ENCODE data around the gene SULT1C4. TPM values are rescaled to one million over a fixed set of nuclear protein-coding genes. Genes with fewer than 3 reads are reported as not detected.

The SULT1C4 gene
- total RNA-seq, 1 donor from 2014 or later: 1.8 TPM

- DNase-seq (ENCODE audit: low read depth) (no peak), FAIRE-seq (no peak)
- peaks cover 5% of the 10 kb centered on the region for H3K4me1 ChIP-seq (ENCODE audit: insufficient read depth, low read length)
- H3K9me3 Mint-ChIP-seq (ENCODE audit: unreplicated experiment): peaks cover 4% of the 10 kb centered on the region
- H3K27ac Mint-ChIP-seq (ENCODE audit: unreplicated experiment): no peak overlapping the region
- no peaks in the 10 kb centered on the region for H3K27me3 Mint-ChIP-seq (ENCODE audit: low read depth, unreplicated experiment)
- no peak overlapping the region for H3K4me3 Mint-ChIP-seq (ENCODE audit: unreplicated experiment)
- H3K4me1 Mint-ChIP-seq (ENCODE audit: low read depth, unreplicated experiment): peaks cover 13% of the 10 kb centered on the region
- H3K79me2 ChIP-seq (ENCODE audit: insufficient read depth, low read length): no peaks in the 10 kb centered on the region
- H4K20me1 ChIP-seq (ENCODE audit: insufficient read depth, low read length): no peaks in the 10 kb centered on the region
- H3K4me3 ChIP-seq (ENCODE audit: insufficient read depth, low read depth, low read length): no peak overlapping the region
- H3K36me3 Mint-ChIP-seq (ENCODE audit: low read depth, unreplicated experiment): no peaks in the 10 kb centered on the region
- no peaks in the 10 kb centered on the region for H3K36me3 ChIP-seq (ENCODE audit: insufficient read depth, low read length)
- no peak overlapping the region for H3K4me2 ChIP-seq (ENCODE audit: low read length)
- H2AFZ ChIP-seq (ENCODE audit: low read depth, low read length): no peak overlapping the region
- no peak overlapping the region for H3K27ac ChIP-seq (ENCODE audit: low read depth, low read length)
- TF ChIP-seq EZH2 (IDR thresholded peaks at IDR 0.05; ENCODE audit: insufficient read depth, low read length): no peak
- TF ChIP-seq, protein P1, sequence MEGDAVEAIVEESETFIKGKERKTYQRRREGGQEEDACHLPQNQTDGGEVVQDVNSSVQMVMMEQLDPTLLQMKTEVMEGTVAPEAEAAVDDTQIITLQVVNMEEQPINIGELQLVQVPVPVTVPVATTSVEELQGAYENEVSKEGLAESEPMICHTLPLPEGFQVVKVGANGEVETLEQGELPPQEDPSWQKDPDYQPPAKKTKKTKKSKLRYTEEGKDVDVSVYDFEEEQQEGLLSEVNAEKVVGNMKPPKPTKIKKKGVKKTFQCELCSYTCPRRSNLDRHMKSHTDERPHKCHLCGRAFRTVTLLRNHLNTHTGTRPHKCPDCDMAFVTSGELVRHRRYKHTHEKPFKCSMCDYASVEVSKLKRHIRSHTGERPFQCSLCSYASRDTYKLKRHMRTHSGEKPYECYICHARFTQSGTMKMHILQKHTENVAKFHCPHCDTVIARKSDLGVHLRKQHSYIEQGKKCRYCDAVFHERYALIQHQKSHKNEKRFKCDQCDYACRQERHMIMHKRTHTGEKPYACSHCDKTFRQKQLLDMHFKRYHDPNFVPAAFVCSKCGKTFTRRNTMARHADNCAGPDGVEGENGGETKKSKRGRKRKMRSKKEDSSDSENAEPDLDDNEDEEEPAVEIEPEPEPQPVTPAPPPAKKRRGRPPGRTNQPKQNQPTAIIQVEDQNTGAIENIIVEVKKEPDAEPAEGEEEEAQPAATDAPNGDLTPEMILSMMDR (IDR thresholded peaks at IDR 0.05; ENCODE audit: insufficient read depth, low read depth, low read length): no peak
- no peak overlapping the region for H3K9ac ChIP-seq (ENCODE audit: low read length)
- peaks cover 3% of the 10 kb centered on the region for H3K9me3 ChIP-seq (ENCODE audit: insufficient read depth, low read depth, low read length)
- no peaks in the 10 kb centered on the region for H3K27me3 ChIP-seq (ENCODE audit: insufficient read depth, low read length)
Observed at GRCh38 chr2:108360776-108361468, 16.8 kb upstream of the SULT1C4 start.

DNA sequence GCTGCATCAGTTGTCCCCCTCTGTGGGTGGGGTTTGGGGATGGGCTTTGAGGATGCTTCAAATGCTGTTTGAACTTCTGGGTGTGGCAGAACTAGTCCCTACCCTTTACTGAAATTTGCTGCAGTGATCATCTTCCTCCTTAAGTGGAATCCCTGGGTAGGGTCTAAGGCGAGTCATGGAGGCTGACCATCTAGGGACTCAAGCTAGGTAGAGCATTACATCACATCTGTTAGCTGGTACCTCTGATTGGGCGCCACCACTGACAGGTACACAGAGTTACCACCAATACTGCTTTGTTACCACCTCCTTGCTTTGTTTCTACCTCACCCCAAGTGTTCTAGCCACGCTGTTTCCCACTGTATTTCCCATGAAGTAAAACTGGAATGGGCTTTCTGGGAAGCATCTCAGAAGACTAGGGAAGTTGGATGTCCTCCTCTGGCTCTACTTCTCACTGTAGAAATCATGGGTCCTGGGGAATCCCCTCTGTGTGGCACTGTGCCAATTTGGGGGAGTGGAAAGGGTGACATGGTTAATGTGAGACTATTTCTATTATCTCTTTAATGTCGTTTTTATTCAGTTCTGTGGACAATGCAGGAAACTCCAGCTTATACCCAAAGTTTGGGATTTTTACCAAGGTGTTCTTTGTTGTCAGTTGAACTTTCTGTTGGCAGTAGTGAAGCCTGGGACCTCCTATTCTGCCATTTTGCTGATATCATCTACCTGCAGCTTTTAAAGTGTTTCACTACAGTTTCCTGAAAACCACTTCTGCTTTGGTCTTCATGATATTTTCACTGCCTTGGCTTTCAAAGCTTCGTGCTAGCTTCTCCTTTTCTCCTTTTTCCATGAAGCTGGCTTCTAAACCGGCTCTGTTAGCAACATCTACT is 14.5 kb upstream of the SULT1C4 start:
- Mint-ChIP-seq H3K4me1 (ENCODE audit: low read depth, unreplicated experiment) (peaks cover 13% of the 10 kb centered on the region), H3K27ac (ENCODE audit: unreplicated experiment) (peak overlapping the region; percentile 60), H3K27me3 (ENCODE audit: low read depth, unreplicated experiment) (no peaks in the 10 kb centered on the region), H3K9me3 (ENCODE audit: unreplicated experiment) (peaks cover 7% of the 10 kb centered on the region), H3K36me3 (ENCODE audit: low read depth, unreplicated experiment) (no peaks in the 10 kb centered on the region), H3K4me3 (ENCODE audit: unreplicated experiment) (no peak overlapping the region)
- no peak for FAIRE-seq
- Histone ChIP-seq H3K4me2 (ENCODE audit: low read length) (no peak overlapping the region), H4K20me1 (ENCODE audit: insufficient read depth, low read length) (no peaks in the 10 kb centered on the region), H3K27me3 (ENCODE audit: insufficient read depth, low read length) (no peaks in the 10 kb centered on the region), H3K79me2 (ENCODE audit: insufficient read depth, low read length) (no peaks in the 10 kb centered on the region), H3K4me1 (ENCODE audit: insufficient read depth, low read length) (peaks cover 5% of the 10 kb centered on the region), H3K27ac (ENCODE audit: low read depth, low read length) (no peak overlapping the region), H3K36me3 (ENCODE audit: insufficient read depth, low read length) (no peaks in the 10 kb centered on the region), H3K4me3 (ENCODE audit: insufficient read depth, low read depth, low read length) (no peak overlapping the region), H2AFZ (ENCODE audit: low read depth, low read length) (no peak overlapping the region), H3K9ac (ENCODE audit: low read length) (no peak overlapping the region), H3K9me3 (ENCODE audit: insufficient read depth, low read depth, low read length) (peaks cover 3% of the 10 kb centered on the region)
- TF ChIP-seq, protein P1 (IDR thresholded peaks at IDR 0.05; ENCODE audit: insufficient read depth, low read depth, low read length): no peak
- TF ChIP-seq EZH2 (IDR thresholded peaks at IDR 0.05; ENCODE audit: insufficient read depth, low read length): no peak
- DNase-seq (ENCODE audit: low read depth): no peak
